Uterus (tissue), 4 donors: Measurements from ENCODE around the gene MT1B. TPM values are rescaled to one million over a fixed set of nuclear protein-coding genes. Genes with fewer than 3 reads are reported as not detected.
"Not testable (repeated sequence)": the region's sequence is repeated elsewhere in the genome, so short reads cannot be mapped to it uniquely, and the experiment has no call there.

Source experiments
- DNase-seq, 2 donors: peaks; one replicate each; pipeline ENCODE4 v3.0.0-alpha.2; 2019 to 2020
- H3K27ac ChIP-seq, 2 donors: fragments of 200-600 bp; sonication (generic); 1 replicate in 1 of 2; 2 replicates in 1 of 2; pipeline ENCODE4 v1.5.1; 2016 to 2018
- H3K27me3 ChIP-seq, 2 donors: fragments of 200-600 bp; sonication (generic); one replicate each; pipeline ENCODE4 v1.5.1; 2018 to 2019; ENCODE audit warnings: control low read depth in 1 of 2
- H3K36me3 ChIP-seq, 2 donors: fragments of 200-600 bp; sonication (generic); one replicate each; pipeline ENCODE4 v1.5.1; 2019; ENCODE audit warnings: control low read depth in 1 of 2
- H3K4me1 ChIP-seq, 2 donors: fragments of 200-600 bp; sonication (generic); one replicate each; pipeline ENCODE4 v1.5.1; 2018 to 2019; ENCODE audit warnings: control low read depth in 1 of 2
- H3K4me3 ChIP-seq, 2 donors: fragments of 200-600 bp; sonication (generic); 1 replicate in 1 of 2; 2 replicates in 1 of 2; pipeline ENCODE4 v1.5.1; 2018 to 2019; ENCODE audit warnings: mild to moderate bottlenecking in 1 of 2
- H3K9me3 ChIP-seq, 2 donors: fragments of 200-600 bp; sonication (generic); one replicate each; pipeline ENCODE4 v1.5.1; 2019; ENCODE audit warnings: control low read depth in 1 of 2
- POLR2A ChIP-seq, 2 donors: fragments of 450-650 bp; IDR thresholded peaks; one replicate each; pipeline ENCODE4 v1.6.1; 2016; ENCODE audit warnings: antibody characterized with exemption in 2 of 2, mild to moderate bottlenecking in 1 of 2, moderate library complexity in 1 of 2
- intact Hi-C: fragments of 100-400 bp; cut with DNase I; formaldehyde crosslinking; loops from one replicate; pipeline ENCODE4 v1.15.1; 2023; ENCODE audit warnings: low total_unique reads
- total RNA-seq, 4 donors: library from RNA; depleted of rRNA in 3 of 4; stranded (reverse); fragments of >200 nt in 3 of 4; gene quantifications; one replicate each; pipeline versions ENCODE4 v1.1.0 to v1.2.4, GENCODE V29; 2014 to 2023
- TF ChIP-seq, protein P1 (sequence below), 4 experiments: fragments of 200-600 bp in 2 of 4; fragments of 450-650 bp in 2 of 4; sonication (generic) in 2 of 4; IDR thresholded peaks; one replicate each; pipeline ENCODE4 v1.5.1; 2016 to 2019; ENCODE audit warnings: antibody characterized with exemption in 4 of 4, mild to moderate bottlenecking in 2 of 4, moderate library complexity in 1 of 4
- donor health status: DM: yes; HTN: yes; CAD: no.

MT1B gene
- total RNA-seq, 4 donors from 2014 or later: not detected

DNA sequence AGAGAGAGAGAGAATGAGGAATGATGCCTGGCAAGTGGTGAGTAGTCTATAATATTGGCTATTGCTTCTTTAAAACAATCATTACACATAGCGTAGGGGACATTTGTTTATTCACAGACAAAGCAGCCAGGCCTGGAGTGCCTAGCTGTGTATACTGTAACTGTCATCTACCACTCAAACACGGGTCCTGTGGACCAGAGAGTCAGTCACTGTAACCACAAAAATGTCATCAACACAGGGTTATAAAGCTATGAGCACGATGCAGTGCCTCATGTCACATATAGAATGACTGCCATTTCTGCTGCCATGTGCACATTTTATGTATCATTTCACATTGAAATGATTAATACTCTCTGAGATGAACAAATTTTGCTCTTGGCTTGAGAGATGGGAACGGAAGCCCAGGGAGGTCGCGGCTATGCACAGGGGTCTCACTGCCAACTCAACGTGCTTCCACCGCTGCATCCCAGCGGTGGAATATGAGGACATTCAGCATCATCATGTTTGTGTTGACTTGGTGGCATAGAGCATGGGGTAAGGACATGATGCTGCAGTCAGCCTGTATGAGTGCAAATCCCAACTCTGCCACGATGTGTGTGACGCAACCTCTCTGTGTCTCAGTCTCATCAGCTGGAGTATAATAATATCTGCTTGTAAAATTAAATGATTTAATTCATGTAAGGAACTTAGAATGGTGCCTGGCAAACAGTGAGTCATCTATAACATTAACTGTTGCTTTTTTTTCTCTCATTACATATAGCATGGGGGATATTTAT lies 21.3 kb downstream of the MT1B start:
- Histone ChIP-seq H3K27ac (no peak overlapping the region), H3K27me3 (peaks cover 3 to 11% of the 10 kb centered on the region in 2 donors), H3K9me3 (no peaks in the 10 kb centered on the region), H3K4me1 (no peaks in the 10 kb centered on the region), H3K4me3 (no peak overlapping the region), H3K36me3 (no peaks in the 10 kb centered on the region)
- no peak for DNase-seq
- intact Hi-C loops: no loop called here
- no peak for TF ChIP-seq POLR2A (IDR thresholded peaks at IDR 0.05)
- TF ChIP-seq, protein P1, sequence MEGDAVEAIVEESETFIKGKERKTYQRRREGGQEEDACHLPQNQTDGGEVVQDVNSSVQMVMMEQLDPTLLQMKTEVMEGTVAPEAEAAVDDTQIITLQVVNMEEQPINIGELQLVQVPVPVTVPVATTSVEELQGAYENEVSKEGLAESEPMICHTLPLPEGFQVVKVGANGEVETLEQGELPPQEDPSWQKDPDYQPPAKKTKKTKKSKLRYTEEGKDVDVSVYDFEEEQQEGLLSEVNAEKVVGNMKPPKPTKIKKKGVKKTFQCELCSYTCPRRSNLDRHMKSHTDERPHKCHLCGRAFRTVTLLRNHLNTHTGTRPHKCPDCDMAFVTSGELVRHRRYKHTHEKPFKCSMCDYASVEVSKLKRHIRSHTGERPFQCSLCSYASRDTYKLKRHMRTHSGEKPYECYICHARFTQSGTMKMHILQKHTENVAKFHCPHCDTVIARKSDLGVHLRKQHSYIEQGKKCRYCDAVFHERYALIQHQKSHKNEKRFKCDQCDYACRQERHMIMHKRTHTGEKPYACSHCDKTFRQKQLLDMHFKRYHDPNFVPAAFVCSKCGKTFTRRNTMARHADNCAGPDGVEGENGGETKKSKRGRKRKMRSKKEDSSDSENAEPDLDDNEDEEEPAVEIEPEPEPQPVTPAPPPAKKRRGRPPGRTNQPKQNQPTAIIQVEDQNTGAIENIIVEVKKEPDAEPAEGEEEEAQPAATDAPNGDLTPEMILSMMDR (IDR thresholded peaks at IDR 0.05): no peak

DNA sequence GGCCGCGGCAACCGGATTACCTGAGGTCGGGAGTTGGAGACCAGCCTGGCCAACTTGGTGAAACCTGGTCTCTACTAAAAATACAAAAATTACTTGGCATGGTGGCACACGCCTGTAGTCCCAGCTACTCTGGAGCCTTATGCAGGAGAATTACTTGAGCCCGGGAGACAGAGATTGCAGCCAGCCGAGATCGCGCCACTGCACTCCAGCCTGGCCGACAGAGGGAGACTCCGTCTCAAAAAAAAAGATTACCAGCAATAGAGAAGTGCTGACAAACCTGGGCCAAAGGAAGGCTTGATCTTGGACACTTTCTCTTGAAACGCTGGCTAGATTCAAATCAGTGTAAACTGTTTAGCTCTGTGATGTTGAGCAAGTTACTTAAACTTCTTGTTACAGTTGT lies 22.2 kb downstream of the MT1B start:
- H3K4me1 ChIP-seq: no peaks in the 10 kb centered on the region
- intact Hi-C loops: no loop called here
- H3K9me3 ChIP-seq: no peaks in the 10 kb centered on the region
- H3K27ac ChIP-seq: no peak overlapping the region
- H3K36me3 ChIP-seq: no peaks in the 10 kb centered on the region
- DNase-seq: peak in 1 of 2 donors; percentile 27
- TF ChIP-seq, protein P1 (IDR thresholded peaks at IDR 0.05): peak; percentile 34 to 55 (median 50)
- no peak for TF ChIP-seq POLR2A (IDR thresholded peaks at IDR 0.05)
- peaks cover 3 to 11% of the 10 kb centered on the region in 2 donors for H3K27me3 ChIP-seq
- no peak overlapping the region for H3K4me3 ChIP-seq

DNA sequence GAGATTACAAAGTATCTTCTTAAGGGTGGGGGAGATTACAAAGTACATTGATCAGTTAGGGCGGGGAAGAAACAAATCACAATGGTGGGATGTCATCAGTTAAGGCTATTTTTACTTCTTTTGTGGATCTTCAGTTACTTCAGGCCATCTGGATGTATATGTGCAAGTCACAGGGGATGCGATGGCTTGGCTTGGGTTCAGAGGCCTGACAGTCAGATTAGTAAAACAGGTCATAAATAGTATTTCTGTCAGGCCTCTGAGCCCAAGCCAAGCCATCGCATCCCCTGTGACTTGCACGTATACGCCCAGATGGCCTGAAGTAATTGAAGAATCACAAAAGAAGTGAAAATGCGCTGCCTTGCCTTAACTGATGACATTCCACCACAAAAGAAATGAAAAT lies 22.9 kb downstream of the MT1B start:
- intact Hi-C loops, H3K36me3 ChIP-seq, H3K9me3 ChIP-seq, H3K4me3 ChIP-seq, H3K4me1 ChIP-seq, H3K27ac ChIP-seq, H3K27me3 ChIP-seq, DNase-seq: not testable (repeated sequence)

DNA sequence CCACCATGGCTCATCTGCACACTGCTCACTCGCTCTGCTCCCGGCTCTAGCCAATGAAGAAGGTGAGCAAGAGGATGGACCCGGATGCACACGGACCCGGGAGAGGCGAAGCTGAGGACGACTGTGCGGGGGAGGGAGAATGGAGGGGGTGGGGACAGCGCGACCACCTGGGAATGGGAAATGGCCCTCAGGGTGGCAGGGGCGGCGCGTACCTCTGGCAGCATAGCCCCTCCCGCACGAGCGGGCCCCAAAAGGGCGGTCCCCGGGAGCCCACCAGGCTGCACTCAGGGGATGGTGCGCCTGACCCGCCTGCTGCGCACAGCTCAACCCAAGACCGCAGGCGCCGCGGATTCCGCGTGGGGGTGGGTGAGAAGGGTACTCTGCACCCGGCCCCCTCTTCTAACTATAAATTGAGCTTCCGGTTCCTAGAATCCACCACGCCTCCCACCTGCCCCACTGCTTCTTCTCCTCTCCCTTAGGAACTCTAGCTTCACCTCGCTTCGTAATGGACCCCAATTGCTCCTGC lies 24.1 kb downstream of the MT1B start:
- Histone ChIP-seq H3K4me1 (no peaks in the 10 kb centered on the region), H3K36me3 (no peaks in the 10 kb centered on the region), H3K4me3 (no peak overlapping the region), H3K27ac (no peak overlapping the region), H3K9me3 (no peaks in the 10 kb centered on the region), H3K27me3 (peaks cover 3 to 6% of the 10 kb centered on the region in 2 donors)
- intact Hi-C loops: no loop called here
- DNase-seq: no peak
- TF ChIP-seq POLR2A (IDR thresholded peaks at IDR 0.05): no peak
- TF ChIP-seq, protein P1 (IDR thresholded peaks at IDR 0.05): no peak

DNA sequence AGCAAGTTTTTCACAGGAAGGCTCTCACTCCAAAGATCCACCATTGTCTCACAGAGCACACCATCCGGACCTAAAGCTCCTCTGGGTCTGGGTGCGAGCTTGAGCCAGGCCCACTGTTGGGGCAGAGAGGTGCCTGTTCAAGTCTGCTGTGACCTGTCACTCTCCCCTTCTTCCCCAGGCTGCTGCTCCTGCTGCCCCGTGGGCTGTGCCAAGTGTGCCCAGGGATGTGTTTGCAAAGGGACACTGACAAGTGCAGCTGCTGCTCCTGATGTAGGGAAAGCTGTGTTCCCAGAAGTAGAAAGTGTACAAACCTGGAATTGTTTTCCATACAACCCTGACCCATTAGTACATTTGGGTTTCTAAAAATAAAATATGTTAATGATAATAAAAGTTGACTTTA lies 25.8 kb downstream of the MT1B start:
- Histone ChIP-seq H3K27ac (no peak overlapping the region), H3K27me3 (peaks cover 3 to 6% of the 10 kb centered on the region in 2 donors), H3K36me3 (no peaks in the 10 kb centered on the region), H3K4me1 (no peaks in the 10 kb centered on the region), H3K4me3 (no peak overlapping the region), H3K9me3 (no peaks in the 10 kb centered on the region)
- no peak for TF ChIP-seq POLR2A (IDR thresholded peaks at IDR 0.05)
- TF ChIP-seq, protein P1 (IDR thresholded peaks at IDR 0.05): no peak
- intact Hi-C loops: no loop called here
- no peak for DNase-seq
